IPS-11a (cell line): ENCODE data around the gene PHF12.

Experiments used
- H3K4me3 ChIP-seq: one replicate; pipeline ENCODE4 v1.5.1; 2013; ENCODE audit warnings: low read depth, low read length, control low read depth

Gene PHF12

GRCh38 chr17:28862561-28862960, 88.8 kb downstream of the PHF12 start:
- H3K4me3 ChIP-seq: no peak overlapping the region

GRCh38 chr17:28861393-28862203, 89.7 kb downstream of the PHF12 start:
- no peak overlapping the region for H3K4me3 ChIP-seq

- H3K4me3 ChIP-seq: no peak overlapping the region
Observed at GRCh38 chr17:28860363-28860808, 90.9 kb downstream of the PHF12 start.

- no peak overlapping the region for H3K4me3 ChIP-seq
Observed at GRCh38 chr17:28858801-28859355, 92.4 kb downstream of the PHF12 start.

- H3K4me3 ChIP-seq: no peak overlapping the region
Observed at GRCh38 chr17:28857905-28858800, 93.2 kb downstream of the PHF12 start.

GRCh38 chr17:28856028-28856574, 95.2 kb downstream of the PHF12 start:
- no peak overlapping the region for H3K4me3 ChIP-seq

GRCh38 chr17:28855336-28855679, 96.0 kb downstream of the PHF12 start:
- H3K4me3 ChIP-seq: peak overlapping the region; percentile 89
